Retinal pigment epithelial cell (primary cell): ENCODE measurements around the gene TSC22D2.
"Not testable (repeated sequence)": the region's sequence is repeated elsewhere in the genome, so short reads cannot be mapped to it uniquely, and the experiment has no call there.

Source experiments
- DNase-seq: peaks from one replicate; pipeline ENCODE4 v3.0.0-alpha.2; 2010; ENCODE audit warnings: low read depth
- H3K4me3 ChIP-seq: 2 replicates; pipeline ENCODE4 v1.5.1; 2011; ENCODE audit warnings: mild to moderate bottlenecking, low read length, control low read depth, moderate library complexity
- CTCF ChIP-seq: conservative IDR thresholded peaks from 2 replicates; pipeline ENCODE4 v1.5.1; 2011; ENCODE audit warnings: low read depth, low read length, control low read depth, inconsistent platforms

Gene TSC22D2

GRCh38 chr3:150497956-150498355, 89.9 kb downstream of the TSC22D2 start:
- no peak for TF ChIP-seq CTCF
- H3K4me3 ChIP-seq, result no peak overlapping the region
- DNase-seq, result no peak

GRCh38 chr3:150500960-150501359, 92.9 kb downstream of the TSC22D2 start:
- DNase-seq, H3K4me3 ChIP-seq: not testable (repeated sequence)

- H3K4me3 ChIP-seq, result no peak overlapping the region
- TF ChIP-seq CTCF, result no peak
- DNase-seq, result no peak
These were observed 95.5 kb downstream of the TSC22D2 start for GRCh38 chr3:150503402-150504099.

GRCh38 chr3:150504483-150504882, 96.4 kb downstream of the TSC22D2 start:
- no peak for TF ChIP-seq CTCF
- DNase-seq, result no peak
- no peak overlapping the region for H3K4me3 ChIP-seq

GRCh38 chr3:150508401-150508800, 100.3 kb downstream of the TSC22D2 start:
- TF ChIP-seq CTCF, result no peak
- no peak for DNase-seq
- no peak overlapping the region for H3K4me3 ChIP-seq

- H3K4me3 ChIP-seq, result no peak overlapping the region
- no peak for TF ChIP-seq CTCF
- no peak for DNase-seq
These were observed 101.7 kb downstream of the TSC22D2 start for GRCh38 chr3:150509780-150510179.

GRCh38 chr3:150511122-150511821, 103.2 kb downstream of the TSC22D2 start:
- H3K4me3 ChIP-seq, result no peak overlapping the region
- no peak for TF ChIP-seq CTCF
- no peak for DNase-seq
